ENCODE data around the gene C1orf159. TPM values are rescaled to one million over a fixed set of nuclear protein-coding genes. Genes with fewer than 3 reads are reported as not detected.

C1orf159 gene
- total and polyA plus RNA-seq, 4 donors = 4.0 to 35.4 (median 11.4) TPM

DNA sequence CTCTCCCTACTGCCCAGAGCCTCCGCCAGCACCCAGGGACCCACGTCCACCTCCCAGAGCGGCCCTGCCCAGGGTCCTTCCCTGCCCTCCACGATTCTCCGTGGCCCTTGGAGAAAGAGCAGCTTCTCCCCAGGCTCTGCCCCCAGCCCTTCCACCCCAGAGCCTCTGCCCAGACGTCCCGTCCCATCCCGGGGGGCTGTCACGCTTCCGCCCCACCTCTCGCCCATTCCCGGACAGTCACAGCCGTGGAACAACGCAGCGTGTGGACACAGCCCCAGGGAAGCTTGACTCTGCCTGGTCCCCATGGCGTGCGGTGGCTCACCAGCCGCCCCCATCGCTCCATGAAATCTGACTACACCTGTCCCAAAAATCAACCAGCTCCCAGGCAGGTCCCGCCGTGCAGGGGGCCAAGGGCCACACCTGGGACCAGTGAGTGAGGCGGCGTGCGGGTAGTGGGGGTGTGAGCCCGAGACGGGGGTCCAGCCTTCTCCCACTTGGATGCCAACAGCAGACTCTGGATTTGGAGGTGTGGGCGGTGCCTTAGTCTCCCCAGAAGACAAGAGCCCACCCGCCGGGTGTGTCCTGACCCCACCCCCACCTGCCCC lies 45.3 kb upstream of the C1orf159 start:
- intact Hi-C loops (cut with DNase I) = no loop called here
- H3K9me3 ChIP-seq (ENCODE audit: control insufficient read depth, low read length) = no peaks in the 10 kb centered on the region
- 85 to 89% methylated on average over 29 of the region's 29 CpGs for WGBS, 2 donors
- H3K27ac ChIP-seq (ENCODE audit: low read depth in 1 of 2, low read length in 2 of 2) = no peak overlapping the region
- peaks cover 0 to 2% of the 10 kb centered on the region in 2 donors for H3K27me3 ChIP-seq (ENCODE audit: control insufficient read depth in 1 of 2, insufficient read depth in 2 of 2, low read length in 1 of 2)
- H3K4me1 ChIP-seq (ENCODE audit: control insufficient read depth in 1 of 2, insufficient read depth in 2 of 2, low read length in 2 of 2) = no peaks in the 10 kb centered on the region
- no peak overlapping the region for H3K4me3 ChIP-seq (ENCODE audit: low read length in 2 of 2)
- ATAC-seq (ENCODE audit: low FRiP score) = no peak
- H3K36me3 ChIP-seq (ENCODE audit: control insufficient read depth in 1 of 2, insufficient read depth in 2 of 2, low read length in 1 of 2) = no peaks in the 10 kb centered on the region
- DNase-seq = no peak

DNA sequence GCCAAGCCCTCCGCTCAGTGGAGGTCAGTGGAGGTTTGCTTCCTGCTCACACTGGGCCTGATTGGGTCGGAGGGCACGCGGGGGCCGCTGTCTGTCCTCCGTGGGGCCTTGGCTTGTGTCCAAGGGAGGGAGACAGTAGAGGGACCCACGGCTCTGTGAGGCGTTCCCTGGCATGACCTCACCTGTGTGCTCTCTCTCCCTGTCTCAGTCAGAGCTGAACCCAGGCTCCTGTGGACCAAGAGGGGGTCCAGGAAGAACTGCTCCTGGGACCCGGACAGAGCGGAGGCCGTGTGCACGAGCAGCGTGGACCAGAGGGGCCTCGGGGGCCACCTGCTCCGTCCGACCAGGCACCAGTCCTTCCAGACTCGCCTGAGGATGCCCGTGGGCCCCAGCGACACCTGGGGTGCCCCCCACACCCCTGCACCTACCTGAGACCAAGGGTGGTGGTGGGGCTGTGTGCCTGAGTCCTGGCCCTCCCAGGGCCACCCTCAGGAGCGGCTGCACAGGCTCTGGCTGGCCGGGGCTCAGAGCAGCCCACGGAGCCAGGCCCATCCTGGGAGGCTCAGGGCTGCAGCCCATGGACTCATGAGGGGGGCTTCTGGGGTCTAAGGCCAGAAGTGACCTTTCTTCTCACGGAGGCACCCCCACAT lies 44.5 kb upstream of the C1orf159 start:
- DNase-seq (no peak), ATAC-seq (ENCODE audit: low FRiP score) (no peak)
- WGBS, 2 donors = 92 to 93% methylated on average over 22 to 23 of the region's 23 CpGs
- H3K4me3 ChIP-seq (ENCODE audit: low read length in 2 of 2) = no peak overlapping the region
- intact Hi-C loops (cut with DNase I) = no loop called here
- no peaks in the 10 kb centered on the region for H3K4me1 ChIP-seq (ENCODE audit: control insufficient read depth in 1 of 2, insufficient read depth in 2 of 2, low read length in 2 of 2)
- H3K36me3 ChIP-seq (ENCODE audit: control insufficient read depth in 1 of 2, insufficient read depth in 2 of 2, low read length in 1 of 2) = no peaks in the 10 kb centered on the region
- peaks cover 0 to 2% of the 10 kb centered on the region in 2 donors for H3K27me3 ChIP-seq (ENCODE audit: control insufficient read depth in 1 of 2, insufficient read depth in 2 of 2, low read length in 1 of 2)
- H3K9me3 ChIP-seq (ENCODE audit: control insufficient read depth, low read length) = no peaks in the 10 kb centered on the region
- H3K27ac ChIP-seq (ENCODE audit: low read depth in 1 of 2, low read length in 2 of 2) = no peak overlapping the region

DNA sequence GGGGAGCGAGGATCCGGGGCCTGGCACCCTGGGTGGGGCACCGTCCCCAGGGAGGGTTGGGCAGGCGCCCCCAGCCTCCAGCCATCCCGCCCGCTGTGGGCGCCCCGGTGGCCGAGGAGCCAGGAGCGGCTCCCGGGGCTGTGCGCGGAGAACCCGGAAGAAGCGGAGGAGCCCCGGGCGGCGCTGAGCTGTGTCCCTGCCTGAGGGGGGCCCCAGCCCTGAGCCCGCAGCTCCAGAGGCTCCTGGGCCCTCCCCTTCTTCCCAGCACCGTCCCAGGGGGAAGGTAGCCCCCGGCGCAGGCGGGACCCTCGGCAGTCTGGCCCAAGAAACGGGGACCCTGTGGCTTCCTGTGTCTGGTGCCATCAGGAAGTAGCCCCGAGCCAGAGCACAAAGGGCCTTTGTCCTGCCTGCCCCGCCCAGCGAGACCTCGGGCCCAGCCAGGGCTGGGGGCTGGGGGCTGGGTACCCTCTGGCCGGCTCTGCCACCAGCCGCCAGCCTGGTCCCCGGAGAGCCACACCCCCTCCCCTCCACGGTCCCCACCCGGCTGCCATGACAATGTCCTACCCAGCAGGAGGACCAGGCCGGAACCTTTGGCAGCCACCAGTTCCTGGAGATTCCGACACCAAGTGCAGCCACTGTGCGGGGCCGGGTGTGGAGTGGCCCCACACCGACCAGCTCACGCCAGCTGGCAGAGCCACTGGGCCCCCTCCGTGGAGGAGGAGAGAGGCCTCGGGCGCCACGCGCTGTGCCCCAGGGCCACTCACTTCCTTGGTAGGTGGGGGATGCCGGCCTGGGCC lies 42.2 kb upstream of the C1orf159 start:
- peak overlapping the region in 1 of 2 donors; percentile 78 for H3K27ac ChIP-seq (ENCODE audit: low read depth in 1 of 2, low read length in 2 of 2)
- DNase-seq (peak in 1 of 2 donors; percentile 63), ATAC-seq (ENCODE audit: low FRiP score) (peak; percentile 63)
- 4 to 5% methylated on average over 28 to 46 of the region's 46 CpGs for WGBS, 2 donors
- no peaks in the 10 kb centered on the region for H3K36me3 ChIP-seq (ENCODE audit: control insufficient read depth in 1 of 2, insufficient read depth in 2 of 2, low read length in 1 of 2)
- no peaks in the 10 kb centered on the region for H3K9me3 ChIP-seq (ENCODE audit: control insufficient read depth, low read length)
- H3K4me1 ChIP-seq (ENCODE audit: control insufficient read depth in 1 of 2, insufficient read depth in 2 of 2, low read length in 2 of 2) = no peaks in the 10 kb centered on the region
- peak overlapping the region; percentile 35 to 91 for H3K4me3 ChIP-seq (ENCODE audit: low read length in 2 of 2)
- H3K27me3 ChIP-seq (ENCODE audit: control insufficient read depth in 1 of 2, insufficient read depth in 2 of 2, low read length in 1 of 2) = no peaks in the 10 kb centered on the region
- intact Hi-C loops (cut with DNase I) = no loop called here

DNA sequence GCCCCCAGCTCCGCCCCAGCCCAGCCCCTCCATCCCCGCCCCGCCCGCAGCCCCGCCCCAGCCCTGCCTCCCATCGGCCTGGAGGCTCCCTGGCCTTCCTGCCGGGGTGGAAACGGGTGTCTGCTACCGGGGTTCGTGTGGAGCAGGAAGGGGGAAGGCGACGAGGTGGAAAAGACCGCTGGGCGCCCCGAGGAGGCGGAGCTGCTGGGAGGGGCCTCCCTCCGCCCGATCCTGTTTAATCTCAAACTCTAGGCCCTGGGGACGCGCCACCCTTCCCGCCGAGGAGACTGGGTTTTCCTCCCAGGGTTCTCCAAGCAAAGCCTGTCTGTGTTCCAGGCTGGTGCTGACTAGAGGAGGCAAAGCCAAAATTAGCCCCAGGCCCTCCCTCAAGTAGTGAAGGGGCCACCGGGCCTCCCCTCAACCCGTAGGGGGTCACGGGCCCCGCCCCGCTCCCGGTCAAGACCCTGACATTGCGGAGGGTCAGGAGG lies 41.6 kb upstream of the C1orf159 start:
- intact Hi-C loops (cut with DNase I) = no loop called here
- no peaks in the 10 kb centered on the region for H3K36me3 ChIP-seq (ENCODE audit: control insufficient read depth in 1 of 2, insufficient read depth in 2 of 2, low read length in 1 of 2)
- ATAC-seq (ENCODE audit: low FRiP score) (peak; percentile 90), DNase-seq (peak; percentile 90 to 94)
- H3K9me3 ChIP-seq (ENCODE audit: control insufficient read depth, low read length) = no peaks in the 10 kb centered on the region
- peak overlapping the region in 1 of 2 donors; percentile 78 for H3K27ac ChIP-seq (ENCODE audit: low read depth in 1 of 2, low read length in 2 of 2)
- no peaks in the 10 kb centered on the region for H3K4me1 ChIP-seq (ENCODE audit: control insufficient read depth in 1 of 2, insufficient read depth in 2 of 2, low read length in 2 of 2)
- H3K27me3 ChIP-seq (ENCODE audit: control insufficient read depth in 1 of 2, insufficient read depth in 2 of 2, low read length in 1 of 2) = no peaks in the 10 kb centered on the region
- H3K4me3 ChIP-seq (ENCODE audit: low read length in 2 of 2) = peak overlapping the region; percentile 35 to 91
- 0 to 1% methylated on average over 17 to 29 of the region's 29 CpGs for WGBS, 2 donors

DNA sequence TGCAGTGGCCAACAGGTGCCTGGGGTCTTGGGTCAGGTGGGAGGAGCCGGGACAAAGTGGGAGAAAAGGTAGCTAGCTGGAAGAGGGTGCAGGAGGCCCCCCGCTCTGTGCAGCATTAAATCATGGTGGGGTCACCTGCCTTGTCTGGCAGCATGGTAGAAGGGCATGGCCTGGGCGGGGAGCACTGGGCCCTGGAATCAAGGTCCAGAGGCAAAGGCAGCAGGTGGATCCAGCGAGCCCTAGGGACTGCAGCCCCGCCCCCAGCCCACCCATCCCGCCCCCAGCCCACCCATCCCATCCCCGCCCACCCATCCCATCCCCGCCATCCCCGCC lies 41.1 kb upstream of the C1orf159 start:
- ATAC-seq (ENCODE audit: low FRiP score) (peak; percentile 6), DNase-seq (no peak)
- 43 to 62% methylated on average over 2 to 8 of the region's 9 CpGs for WGBS, 2 donors
- Histone ChIP-seq H3K4me1 (ENCODE audit: control insufficient read depth in 1 of 2, insufficient read depth in 2 of 2, low read length in 2 of 2) (no peaks in the 10 kb centered on the region), H3K36me3 (ENCODE audit: control insufficient read depth in 1 of 2, insufficient read depth in 2 of 2, low read length in 1 of 2) (no peaks in the 10 kb centered on the region), H3K9me3 (ENCODE audit: control insufficient read depth, low read length) (no peaks in the 10 kb centered on the region), H3K27me3 (ENCODE audit: control insufficient read depth in 1 of 2, insufficient read depth in 2 of 2, low read length in 1 of 2) (no peaks in the 10 kb centered on the region), H3K27ac (ENCODE audit: low read depth in 1 of 2, low read length in 2 of 2) (no peak overlapping the region), H3K4me3 (ENCODE audit: low read length in 2 of 2) (no peak overlapping the region)
- intact Hi-C loops (cut with DNase I) = no loop called here

DNA sequence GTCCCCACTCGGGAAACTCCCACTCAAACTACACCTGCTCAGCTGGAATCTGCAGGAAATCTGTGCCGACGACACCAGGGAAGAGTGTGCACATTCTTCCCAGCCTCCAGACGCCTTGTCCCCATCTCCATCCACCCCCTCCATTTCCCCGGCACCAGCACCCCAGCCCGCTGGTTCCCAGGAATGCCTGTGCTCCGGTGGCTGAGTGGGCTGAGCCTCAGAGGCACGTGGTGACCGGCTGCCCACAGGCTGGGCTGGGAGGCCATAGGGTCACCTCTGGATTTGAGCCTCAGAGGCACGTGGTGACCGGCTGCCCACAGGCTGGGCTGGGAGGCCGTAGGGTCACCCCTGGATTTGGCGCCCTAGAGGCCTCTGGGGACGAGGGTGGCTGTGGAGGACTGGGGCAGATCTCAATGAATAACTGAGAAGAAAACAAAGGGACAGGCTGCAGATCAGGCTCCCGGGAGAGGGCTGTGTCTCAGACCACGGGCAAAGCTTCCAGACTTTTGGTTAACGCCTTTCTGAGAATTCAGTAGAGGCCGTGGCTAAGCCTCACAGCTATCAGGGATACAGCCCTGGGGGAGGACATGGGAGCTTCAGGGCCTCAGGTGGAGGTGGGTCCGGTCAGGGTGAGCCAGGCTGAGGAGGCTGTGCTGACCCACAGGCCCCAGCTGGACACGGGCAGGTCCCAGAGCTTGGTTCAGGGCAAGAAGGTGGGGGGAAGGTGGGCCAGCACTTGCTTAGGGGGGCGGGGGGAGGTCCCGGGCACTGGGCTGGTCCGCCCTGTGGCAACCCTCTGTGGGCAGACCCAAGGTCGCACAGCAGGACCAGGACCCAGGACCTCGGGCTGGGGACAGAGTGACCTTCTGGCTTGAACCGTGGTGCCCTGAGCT lies 40.5 kb upstream of the C1orf159 start:
- intact Hi-C loops (cut with DNase I) = no loop called here

DNA sequence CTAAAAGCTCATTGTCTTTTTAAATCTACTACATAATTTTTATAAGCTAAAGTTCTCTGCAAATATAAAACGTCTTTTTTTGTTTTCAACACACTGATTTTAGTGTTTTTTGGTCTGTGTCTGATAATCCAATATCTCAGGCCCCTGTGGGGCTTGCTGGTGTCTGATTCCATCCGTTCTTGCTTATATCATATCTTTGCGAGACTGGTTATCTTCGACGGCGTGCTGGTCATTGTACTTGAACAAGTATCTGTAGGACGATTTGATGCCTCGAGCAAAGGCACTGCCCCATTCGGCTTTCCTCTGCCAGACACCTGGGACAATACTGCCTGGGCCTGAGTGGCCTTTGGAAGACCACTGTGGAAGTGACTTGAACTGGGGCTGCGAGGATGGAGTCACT lies 39.4 kb upstream of the C1orf159 start:
- H3K4me1 ChIP-seq (ENCODE audit: control insufficient read depth in 1 of 2, insufficient read depth in 2 of 2, low read length in 2 of 2) = no peaks in the 10 kb centered on the region
- no peak overlapping the region for H3K27ac ChIP-seq (ENCODE audit: low read depth in 1 of 2, low read length in 2 of 2)
- intact Hi-C loops (cut with DNase I) = no loop called here
- ATAC-seq (ENCODE audit: low FRiP score) = no peak
- H3K36me3 ChIP-seq (ENCODE audit: control insufficient read depth in 1 of 2, insufficient read depth in 2 of 2, low read length in 1 of 2) = no peaks in the 10 kb centered on the region
- no peak for DNase-seq
- 84% methylated on average over 10 of the region's 10 CpGs for WGBS, 2 donors
- H3K9me3 ChIP-seq (ENCODE audit: control insufficient read depth, low read length) = no peaks in the 10 kb centered on the region
- H3K4me3 ChIP-seq (ENCODE audit: low read length in 2 of 2) = no peak overlapping the region
- H3K27me3 ChIP-seq (ENCODE audit: control insufficient read depth in 1 of 2, insufficient read depth in 2 of 2, low read length in 1 of 2) = no peaks in the 10 kb centered on the region

More for the DNA sequence above, 40.5 kb upstream of the C1orf159 start:
- no peak overlapping the region for H3K27ac ChIP-seq (ENCODE audit: low read depth in 1 of 2, low read length in 2 of 2)
- DNase-seq (no peak), ATAC-seq (ENCODE audit: low FRiP score) (no peak)
- H3K9me3 ChIP-seq (ENCODE audit: control insufficient read depth, low read length) = no peaks in the 10 kb centered on the region
- H3K4me3 ChIP-seq (ENCODE audit: low read length in 2 of 2) = no peak overlapping the region
- WGBS, 2 donors = 72 to 79% methylated on average over 26 of the region's 26 CpGs
- no peaks in the 10 kb centered on the region for H3K36me3 ChIP-seq (ENCODE audit: control insufficient read depth in 1 of 2, insufficient read depth in 2 of 2, low read length in 1 of 2)
- no peaks in the 10 kb centered on the region for H3K4me1 ChIP-seq (ENCODE audit: control insufficient read depth in 1 of 2, insufficient read depth in 2 of 2, low read length in 2 of 2)
- no peaks in the 10 kb centered on the region for H3K27me3 ChIP-seq (ENCODE audit: control insufficient read depth in 1 of 2, insufficient read depth in 2 of 2, low read length in 1 of 2)

DNA sequence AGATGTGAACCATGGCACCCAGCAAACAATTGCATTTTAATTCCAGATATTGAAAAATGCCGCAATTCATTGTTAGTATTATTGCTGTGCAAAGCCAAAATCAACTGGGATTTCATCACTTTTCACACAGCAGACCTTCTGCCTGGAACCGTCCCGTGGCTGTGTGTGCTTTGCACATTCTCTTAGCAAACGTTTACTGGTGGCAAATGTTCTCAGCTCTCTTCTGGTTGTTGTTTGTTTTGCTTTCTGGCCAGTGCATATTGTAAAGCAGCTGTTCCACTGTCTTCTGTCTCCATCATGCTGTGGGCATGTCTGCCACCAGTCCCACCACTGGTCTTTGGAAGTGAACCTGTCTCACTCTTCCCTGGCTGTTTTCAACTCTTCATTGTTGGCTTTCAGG lies 38.0 kb upstream of the C1orf159 start:
- intact Hi-C loops (cut with DNase I) = no loop called here

More for the DNA sequence above, 38.0 kb upstream of the C1orf159 start:
- no peaks in the 10 kb centered on the region for H3K36me3 ChIP-seq (ENCODE audit: control insufficient read depth in 1 of 2, insufficient read depth in 2 of 2, low read length in 1 of 2)
- 23 to 30% methylated on average over 4 of the region's 4 CpGs for WGBS, 2 donors
- H3K4me3 ChIP-seq (ENCODE audit: low read length in 2 of 2) = no peak overlapping the region
- no peaks in the 10 kb centered on the region for H3K27me3 ChIP-seq (ENCODE audit: control insufficient read depth in 1 of 2, insufficient read depth in 2 of 2, low read length in 1 of 2)
- H3K4me1 ChIP-seq (ENCODE audit: control insufficient read depth in 1 of 2, insufficient read depth in 2 of 2, low read length in 2 of 2) = no peaks in the 10 kb centered on the region
- DNase-seq (no peak), ATAC-seq (ENCODE audit: low FRiP score) (no peak)
- no peak overlapping the region for H3K27ac ChIP-seq (ENCODE audit: low read depth in 1 of 2, low read length in 2 of 2)
- H3K9me3 ChIP-seq (ENCODE audit: control insufficient read depth, low read length) = no peaks in the 10 kb centered on the region

All from aorta (tissue), 5 donors.